NCI-H1930 (cell line): ENCODE data around the gene SLC35G2.
"Not testable (repeated sequence)": the region's sequence is repeated elsewhere in the genome, so short reads cannot be mapped to it uniquely, and the experiment has no call there.

Source experiments
- DNase-seq, 2 experiments: peaks; one replicate each; lab custom pipeline; 2025; lab: John Stamatoyannopoulos, UW

SLC35G2 gene

DNA sequence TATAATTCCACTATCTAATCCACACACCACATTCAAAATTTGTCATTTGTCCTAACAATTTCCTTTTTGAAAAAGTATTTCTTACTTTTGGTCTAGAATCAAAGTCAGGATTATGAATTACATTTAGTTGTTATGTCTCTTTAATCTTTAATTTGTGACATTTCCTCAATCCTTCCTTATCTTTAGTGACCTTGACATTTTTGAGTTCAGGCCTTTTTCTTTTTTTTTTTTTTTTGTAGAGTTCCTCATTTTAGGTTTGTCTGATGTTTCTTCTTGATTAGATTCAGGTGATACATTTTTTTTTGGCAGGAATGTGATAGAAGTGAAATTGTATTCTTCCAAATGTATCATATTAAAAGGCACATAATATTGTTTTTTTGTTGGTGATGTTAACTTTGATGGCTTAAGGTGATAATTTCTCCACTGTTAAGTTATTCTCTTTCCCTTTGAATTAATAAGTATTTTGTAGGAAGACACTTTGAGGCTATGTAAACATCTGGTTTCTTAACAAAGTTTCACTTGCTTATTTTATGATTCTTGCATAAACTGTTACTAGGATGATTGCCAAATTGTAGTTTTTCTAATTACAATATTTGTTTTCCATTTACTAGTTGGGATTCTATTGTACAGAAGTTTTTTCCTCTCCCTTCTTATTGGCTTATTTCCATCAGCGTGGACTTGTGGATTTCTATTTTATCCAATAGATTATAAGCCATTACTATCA, 16.3 kb downstream of the SLC35G2 start:
- no peak for DNase-seq

DNA sequence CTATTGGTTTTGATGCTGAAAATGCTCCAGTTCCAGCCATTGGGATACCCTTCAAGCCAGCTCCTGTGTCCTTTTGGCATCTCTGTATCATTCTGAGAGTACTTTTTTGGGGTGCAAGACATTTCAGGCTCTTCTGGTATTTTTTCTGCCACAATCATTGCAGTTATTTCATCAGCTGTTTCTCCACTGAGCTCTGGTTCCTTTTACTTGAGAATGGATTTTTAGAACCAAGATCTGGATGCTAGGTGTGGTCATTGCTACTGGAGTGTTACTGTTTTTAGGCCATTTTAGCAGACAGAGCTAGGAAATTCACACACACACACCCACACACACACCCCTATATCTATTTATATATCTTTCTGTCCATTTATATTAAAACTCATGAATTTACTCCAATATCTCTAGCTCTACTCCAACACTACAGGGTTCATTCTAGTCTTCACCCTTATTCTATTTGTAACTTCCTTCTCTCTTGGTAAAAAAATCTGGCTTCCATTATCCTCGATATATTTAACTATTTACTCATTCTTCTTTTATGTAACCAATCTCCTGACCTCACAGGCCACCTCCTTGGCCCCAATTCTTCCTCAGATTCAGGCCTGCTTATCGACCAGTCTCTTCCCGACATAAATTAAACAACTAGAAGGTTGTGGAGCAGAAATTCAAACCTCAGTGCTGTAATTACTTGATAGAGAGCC, 17.0 kb downstream of the SLC35G2 start:
- DNase-seq: no peak

DNA sequence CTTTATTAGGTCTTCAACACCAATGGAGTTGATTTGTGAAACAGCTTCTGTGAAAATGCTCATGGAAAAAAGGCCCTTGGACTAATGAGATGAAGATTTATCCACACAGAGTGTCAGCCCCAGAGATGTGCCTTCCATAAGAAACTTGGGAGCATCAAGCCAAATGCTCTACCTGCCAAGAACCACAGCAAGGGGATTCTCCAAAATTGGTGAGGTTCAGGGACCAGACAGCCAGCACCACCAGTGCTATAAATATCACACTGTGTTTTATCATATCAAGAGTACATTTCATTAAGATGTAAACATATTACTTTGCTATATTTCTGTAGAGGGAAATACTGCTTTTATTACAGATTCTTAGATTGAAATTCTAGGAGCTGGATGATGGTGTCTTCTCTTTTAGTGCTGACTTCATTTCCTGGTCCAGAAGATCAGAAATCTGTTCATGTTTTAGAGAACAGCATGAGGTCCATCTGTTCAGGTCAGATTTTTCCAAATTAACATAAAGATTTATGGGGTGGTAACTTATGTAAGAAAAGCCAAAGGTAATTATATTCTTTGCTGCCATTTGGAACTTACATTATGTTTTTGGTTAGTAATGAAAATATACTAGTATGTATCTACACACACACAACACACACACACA, 17.7 kb downstream of the SLC35G2 start:
- DNase-seq: no peak

DNA sequence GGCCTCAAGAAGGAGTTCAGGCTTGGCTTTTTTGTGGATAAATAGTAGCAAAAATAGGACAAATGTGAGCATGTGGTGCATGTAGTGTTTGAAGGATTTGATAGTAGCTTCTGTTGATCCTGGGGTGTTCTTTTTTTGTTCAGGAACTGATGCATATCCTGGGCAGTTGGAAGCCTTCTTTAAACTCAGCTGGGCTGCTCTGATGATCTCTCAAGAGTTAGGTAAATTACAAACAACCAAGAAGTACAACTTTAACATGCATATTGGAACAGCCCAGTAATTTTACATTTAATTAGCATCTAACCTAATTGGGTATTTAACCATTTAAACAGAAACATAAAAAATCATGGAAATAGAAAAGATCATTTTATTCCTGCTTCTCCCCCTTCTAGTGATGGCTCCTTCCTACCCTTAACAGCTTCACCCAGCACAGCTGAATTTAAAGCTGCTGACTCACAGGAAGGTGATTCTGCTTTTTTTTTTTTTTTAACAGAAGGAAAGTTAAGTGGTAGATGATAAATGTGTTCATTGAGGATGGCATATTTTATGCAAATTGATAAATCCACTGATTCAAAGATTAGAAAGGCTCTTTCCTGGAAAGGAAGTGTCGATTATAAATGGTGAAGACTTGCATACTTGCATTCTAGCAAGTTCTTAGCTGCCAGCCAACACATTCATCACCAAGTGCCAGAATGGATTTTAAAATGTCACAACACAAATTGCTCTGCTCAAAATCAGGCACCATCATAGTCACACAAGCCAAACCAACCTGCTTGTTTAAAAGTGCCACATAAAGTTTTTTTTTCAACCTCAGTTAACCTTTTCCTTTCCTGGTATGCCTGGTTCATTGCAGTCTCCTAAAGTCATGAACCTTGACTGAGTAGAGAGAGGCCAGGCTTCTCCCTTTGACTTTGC, 20.0 kb downstream of the SLC35G2 start:
- DNase-seq: no peak

DNA sequence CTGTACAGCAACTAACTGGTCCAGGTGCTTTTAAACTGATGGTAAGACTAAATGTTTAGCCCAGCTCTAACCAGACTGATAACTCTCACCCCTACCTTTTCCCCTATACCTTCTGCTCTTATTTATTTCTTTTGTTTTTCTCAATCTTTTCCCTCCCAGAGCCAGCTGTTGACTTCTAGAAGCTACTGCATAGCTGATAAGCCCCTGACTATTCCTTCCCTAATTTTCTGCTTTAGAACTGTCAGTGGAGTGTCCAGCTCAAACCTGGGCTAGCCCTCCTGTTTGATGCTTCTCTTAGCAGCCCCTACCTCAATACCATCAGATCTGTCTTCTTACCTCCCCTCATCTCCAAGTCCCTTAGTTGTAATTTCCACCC, 20.6 kb downstream of the SLC35G2 start:
- no peak for DNase-seq

DNA sequence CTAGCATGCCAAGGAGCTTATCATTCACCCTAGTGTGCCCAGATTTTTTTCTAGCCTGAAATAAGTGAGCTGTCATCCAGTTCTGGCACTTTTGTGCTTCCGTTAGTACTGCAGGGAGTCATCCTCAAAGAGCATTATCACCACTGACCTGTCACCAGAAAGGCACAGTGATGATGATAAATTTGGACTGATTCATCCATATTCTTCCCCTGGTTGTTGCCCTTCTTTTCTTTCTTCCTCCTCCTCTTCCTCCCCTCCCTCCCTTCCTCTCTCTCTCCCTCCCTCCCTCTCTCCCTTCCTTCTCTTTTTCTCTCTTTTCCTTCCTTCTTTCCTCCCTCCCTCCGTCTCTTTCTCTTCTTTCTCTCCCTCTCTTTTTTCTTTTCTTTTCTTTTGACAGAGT, 21.3 kb downstream of the SLC35G2 start:
- no peak for DNase-seq

DNA sequence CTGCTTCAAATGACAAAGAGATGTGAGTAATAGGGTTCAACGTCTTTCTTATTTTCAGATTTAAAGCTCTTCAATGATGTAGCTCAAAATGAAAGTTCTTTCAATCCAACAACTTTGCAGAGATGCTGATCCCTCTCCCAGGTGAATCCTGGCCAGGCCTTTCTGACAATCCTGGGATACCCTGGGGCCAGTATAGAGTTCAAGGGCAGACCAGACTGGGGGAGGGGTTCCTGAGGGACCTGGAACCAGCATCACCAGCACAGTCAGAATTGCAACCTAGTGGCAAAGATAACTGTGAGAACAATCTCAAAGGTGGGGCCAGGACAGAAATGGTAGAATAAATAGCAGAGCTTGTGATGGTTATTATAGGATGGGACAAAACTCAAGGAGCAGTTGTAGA, 23.4 kb downstream of the SLC35G2 start:
- DNase-seq: no peak

DNA sequence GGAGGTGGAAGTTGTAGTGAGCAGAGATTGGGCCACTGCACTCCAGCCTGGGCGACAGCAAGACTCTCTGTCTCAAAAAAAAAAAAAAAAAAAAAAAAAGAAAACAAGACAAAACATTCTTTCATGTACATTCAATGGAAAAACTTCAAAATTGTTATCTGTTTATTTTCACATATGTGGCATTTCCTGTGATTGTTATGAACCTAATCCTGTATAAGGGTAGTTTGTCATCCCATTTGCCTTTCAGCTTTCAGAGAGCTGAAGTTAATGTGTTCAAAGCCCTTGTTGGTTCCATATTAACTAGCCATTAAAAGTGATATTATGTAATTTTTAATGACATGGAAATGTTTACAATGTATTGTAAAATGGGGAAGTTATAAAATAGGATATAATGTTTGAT, 25.8 kb downstream of the SLC35G2 start:
- DNase-seq: no peak

DNA sequence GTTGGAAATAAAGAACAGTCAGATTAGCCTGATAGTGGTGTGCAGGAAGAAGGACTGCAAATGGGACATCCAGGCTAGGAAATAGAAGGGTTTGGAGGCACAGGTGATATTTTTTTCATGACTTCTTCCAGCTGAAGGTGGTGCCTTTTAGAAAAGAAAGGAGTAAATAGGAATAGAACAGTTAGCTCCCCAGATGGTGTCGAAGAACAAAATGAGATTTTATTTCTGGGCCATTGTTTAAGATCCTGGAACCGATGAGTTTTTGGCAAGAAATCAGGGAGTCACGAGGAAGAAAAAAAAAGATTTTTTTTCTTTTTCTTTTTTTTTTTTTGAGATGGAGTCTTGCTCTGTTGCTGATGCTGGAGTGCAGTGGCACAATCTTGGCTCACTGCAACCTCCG, 33.3 kb downstream of the SLC35G2 start:
- DNase-seq: no peak

DNA sequence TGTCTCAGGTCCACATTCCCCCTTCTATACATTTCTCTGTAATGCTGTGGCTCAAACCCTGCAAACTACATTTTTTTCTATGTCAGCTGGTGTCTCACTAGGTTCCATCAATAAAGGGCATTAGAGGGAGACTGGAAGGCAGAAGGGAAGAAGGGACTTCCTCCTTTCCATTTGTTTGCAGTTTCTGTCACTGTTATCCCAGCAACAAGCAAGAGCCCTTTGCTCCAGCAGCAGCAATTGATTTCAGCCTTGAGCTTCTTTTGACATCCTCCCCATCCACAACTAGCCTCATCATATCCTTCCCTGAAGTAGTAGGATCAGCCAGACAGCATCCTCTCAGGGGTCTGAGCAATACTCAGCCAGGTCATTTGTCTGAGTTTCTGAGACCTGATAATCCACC, 37.7 kb downstream of the SLC35G2 start:
- no peak for DNase-seq

DNA sequence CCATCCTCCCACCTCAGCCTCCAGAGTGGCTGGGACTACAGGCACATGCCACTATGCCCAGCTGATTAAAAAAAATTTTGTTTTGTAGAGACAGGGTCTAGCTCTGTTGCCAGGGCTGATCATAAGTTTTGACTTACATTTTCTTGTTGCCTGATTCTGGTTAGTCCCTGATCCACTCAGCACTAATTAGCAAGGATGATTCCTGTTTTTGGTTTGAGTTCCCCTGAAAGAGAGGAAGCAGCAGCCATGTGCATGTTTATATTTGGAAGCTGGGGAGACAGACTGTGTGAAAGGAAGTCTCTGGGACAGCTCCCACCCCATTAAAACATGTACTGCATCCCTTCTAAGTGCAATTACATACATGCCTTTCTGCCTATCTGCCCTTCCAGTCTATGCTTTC, 39.5 kb downstream of the SLC35G2 start:
- DNase-seq: no peak

DNA sequence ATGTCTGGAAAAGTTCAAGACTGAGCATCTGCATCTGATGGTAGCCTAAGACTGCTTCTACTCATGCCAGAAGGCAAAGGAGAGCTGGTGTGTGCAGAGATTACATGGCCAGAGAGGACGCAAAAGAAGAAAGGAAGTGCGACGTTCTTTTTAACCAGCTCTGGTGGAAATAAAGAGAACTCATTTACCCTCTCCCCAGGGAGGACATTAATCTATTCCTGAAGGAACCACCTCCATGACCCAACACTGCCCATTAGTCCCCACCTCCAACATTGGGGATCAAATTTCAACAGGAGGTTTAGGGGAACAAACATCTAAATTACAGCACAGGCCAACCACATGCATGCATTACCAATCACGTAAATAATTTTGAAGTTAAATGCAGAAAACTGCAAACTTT, 41.6 kb downstream of the SLC35G2 start:
- DNase-seq: peak; percentile 14 to 42

DNA sequence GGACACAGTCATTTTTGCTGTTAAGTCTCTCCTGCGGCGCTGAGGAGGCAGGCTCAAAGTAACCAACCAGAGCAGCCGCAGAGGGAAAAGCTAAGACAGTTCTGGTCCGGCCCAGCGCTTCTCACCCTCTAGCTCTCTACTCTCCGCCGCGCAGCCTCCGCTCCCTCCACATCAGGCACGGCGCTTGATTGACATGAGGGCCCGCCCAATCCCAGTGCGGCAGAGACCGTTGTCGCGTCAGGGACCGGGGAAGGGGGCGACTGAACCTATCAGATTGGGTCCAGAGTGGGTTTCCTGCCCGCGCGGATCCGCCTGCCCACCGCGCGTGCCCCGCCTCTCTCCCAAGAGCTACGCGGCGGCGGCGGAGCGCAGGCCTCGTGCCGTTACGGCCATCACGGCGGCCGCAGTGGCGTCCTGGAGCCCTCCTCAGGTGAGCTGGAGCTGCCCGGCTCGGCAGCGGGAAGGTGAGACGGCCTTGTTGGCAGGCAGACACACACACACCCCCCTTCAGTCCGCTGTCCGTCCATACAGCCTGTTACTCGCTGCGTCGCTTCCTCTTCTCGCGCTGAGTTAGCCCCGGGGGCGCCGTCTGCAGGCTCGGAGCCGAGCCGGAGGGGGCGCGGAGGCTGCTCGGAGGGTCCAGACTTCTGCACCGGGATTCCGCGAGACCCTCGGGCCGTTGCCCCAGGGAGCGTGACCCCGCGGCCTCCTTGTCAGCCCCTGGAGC, 43.1 kb downstream of the SLC35G2 start, which contains the start of gene NCK1:
Gene NCK1, plus strand, starts transcription at position 319 of the 727 bp plus-strand sequence. CDS start 65,794 bp downstream, outside the sequence.
- peak; percentile 93 to 94 for DNase-seq

DNA sequence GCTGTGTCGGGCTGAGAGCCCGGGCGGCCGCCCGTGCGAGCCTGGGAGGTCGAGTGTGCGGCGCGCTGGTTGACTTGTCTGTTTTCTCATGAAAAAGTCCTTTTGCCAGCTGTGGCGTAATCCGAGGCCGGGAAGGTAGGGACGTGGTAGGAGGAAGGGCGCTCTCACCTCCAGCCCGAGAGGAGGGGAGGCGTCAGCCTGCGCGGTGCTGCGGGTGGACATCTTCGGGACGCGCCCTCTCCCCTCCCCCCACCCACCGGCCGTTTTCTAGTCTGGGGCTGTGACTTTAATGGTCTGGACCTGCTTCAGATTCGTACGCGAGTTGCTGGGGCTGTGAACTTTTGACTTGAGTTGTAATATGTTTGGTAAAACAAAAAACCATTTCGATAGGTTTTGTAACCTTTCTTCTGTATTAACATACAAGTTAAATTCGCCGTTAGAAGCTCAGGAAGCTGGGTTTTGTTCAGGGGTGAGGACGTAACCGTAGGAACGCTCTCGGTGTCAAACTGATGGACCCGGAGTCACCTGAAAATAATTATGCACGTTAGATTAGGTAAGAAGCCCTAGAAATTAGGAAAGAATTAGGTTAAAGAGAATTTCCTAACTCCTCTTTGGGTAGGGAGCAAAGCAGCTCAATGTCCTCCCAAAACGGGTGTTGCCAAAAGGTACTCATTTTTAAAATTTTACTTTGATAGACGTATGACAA, 43.8 kb downstream of the SLC35G2 start:
- peak; percentile 42 to 54 for DNase-seq

DNA sequence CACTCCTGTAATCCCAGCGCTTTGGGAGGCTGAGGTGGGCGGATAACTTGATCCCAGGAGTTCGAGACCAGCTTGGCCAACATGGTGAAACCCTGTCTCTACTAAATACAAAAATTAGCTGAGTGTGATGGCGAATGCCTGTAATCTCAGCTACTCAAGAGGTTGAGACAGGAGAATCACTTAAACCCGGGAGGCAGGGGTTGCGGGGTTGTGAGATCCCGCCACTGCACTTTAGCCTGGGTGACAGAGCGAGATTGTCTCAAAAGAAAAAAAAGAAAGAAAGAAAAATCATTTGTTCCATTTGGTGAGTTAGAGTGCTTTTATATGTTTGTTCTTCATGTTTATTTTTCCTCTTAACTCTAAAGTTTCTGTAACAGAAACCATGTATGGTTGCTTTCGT, 50.4 kb downstream of the SLC35G2 start:
- DNase-seq: no peak

DNA sequence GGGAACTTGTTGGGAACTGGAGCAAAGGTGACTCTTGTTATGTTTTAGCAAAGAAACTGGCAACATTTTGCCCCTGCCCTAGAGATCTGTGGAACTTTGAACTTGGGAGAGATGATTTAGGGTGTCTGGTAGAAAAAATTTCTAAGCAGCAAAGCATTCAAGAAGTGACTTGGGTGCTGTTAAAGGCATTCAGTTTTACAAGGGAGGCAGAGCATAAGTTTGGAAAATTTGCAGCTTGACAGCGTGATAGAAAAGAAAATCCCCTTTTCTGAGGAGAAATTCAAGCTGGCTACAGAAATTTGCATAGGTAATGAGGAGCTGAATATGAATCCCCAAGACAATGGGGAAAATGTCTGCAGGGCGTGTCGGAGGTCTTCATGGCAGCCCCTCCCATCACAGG, 53.3 kb downstream of the SLC35G2 start:
- DNase-seq: not testable (repeated sequence)

DNA sequence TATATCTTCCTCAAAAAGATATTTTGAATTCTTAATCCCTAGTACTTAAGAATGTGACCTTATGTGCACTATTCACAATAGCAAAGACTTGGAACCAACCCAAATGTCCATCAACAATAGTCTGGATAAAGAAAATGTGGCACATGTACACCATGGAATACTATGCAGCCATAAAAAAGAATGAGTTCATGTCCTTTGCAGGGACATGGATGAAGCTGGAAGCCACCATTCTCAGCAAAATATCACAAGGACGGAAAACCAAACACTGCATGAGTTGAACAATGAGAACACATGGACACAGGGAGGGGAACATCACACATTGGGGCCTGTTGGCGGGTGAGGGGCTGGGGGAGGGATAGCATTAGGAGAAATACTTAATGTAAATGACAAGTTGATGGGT, 60.6 kb downstream of the SLC35G2 start:
- not testable (repeated sequence) for DNase-seq

DNA sequence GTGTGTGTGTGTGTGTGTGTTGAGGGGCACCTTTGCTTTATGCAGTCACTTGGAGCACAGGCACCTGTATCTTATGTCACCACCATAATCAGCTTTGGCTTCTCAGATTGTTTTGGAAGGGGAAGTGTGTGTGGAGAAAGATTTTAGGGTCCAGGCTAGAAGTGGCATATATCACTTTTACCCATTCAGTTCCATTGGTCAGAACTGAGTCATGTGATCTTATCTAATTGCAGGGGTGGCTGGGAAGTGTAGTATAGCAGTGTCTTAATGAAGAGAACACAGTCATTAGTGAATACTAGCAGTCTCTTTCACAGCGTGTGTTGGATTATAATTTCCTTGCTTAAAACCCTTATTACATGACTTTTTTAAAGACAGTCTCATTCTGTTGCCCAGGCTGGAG, 63.6 kb downstream of the SLC35G2 start:
- no peak for DNase-seq

DNA sequence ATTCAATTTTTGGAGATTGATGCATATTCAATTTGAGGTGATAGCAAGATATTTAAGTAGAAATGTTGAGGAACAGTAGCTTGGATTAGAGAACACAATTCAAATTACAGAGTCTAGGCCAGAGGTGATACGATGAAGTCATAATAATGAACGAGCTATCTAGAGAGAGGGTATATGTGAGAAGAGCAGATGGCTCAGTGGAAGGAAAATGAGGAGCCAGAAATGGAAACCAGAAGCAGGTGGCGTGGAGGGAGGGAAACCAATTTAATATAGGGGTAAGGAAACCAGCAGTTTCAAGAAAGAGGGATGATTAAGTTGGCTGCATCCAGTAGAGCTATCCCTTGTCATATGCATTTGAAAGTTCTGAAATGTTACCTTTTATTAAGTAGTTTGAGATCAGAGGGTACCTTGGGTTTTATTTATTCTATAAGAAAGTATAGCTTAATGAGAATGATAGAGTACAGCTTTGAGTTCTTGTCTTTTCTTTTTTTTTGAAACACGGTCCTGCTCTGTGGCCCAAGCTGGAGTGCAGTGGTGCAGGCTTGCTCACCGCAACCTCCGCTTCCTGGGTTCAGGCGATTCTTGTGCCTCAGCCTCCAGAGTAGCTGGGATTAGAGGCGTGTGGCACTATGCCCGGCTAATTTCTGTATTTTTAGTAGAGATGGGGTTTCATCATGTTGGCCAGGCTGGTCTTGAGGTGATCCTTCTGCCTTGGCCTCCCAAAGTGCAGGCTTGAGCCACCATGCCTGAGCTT, 65.2 kb downstream of the SLC35G2 start:
- DNase-seq: no peak
